NK-92 treated with Interleukin-12 subunit alpha and Interleukin-12 subunit beta, amount 100 ng/mL, for 24 hours (cell line): ENCODE data around the gene ARPP21.

Experiments
- DNase-seq: peaks from one replicate; lab custom pipeline; 2025; lab: John Stamatoyannopoulos, UW

ARPP21 gene

GRCh38 chr3:35737527-35737926 is 98.2 kb downstream of the ARPP21 start:
- no peak for DNase-seq

- no peak for DNase-seq
Measured at GRCh38 chr3:35737934-35738706, 98.8 kb downstream of the ARPP21 start.

GRCh38 chr3:35739181-35739809 is 100.0 kb downstream of the ARPP21 start:
- DNase-seq = no peak

GRCh38 chr3:35739964-35740527 is 100.7 kb downstream of the ARPP21 start:
- DNase-seq = no peak

- DNase-seq = no peak
Measured at GRCh38 chr3:35743218-35743617, 103.9 kb downstream of the ARPP21 start.

- no peak for DNase-seq
Measured at GRCh38 chr3:35744419-35744818, 105.1 kb downstream of the ARPP21 start.

GRCh38 chr3:35745351-35745750 is 106.0 kb downstream of the ARPP21 start:
- no peak for DNase-seq

GRCh38 chr3:35745802-35746484 is 106.6 kb downstream of the ARPP21 start:
- DNase-seq = no peak

- DNase-seq = no peak
Measured at GRCh38 chr3:35746492-35746891, 107.2 kb downstream of the ARPP21 start.

- DNase-seq = no peak
Measured at GRCh38 chr3:35748144-35748543, 108.8 kb downstream of the ARPP21 start.

- no peak for DNase-seq
Measured at GRCh38 chr3:35751207-35751606, 111.9 kb downstream of the ARPP21 start.

GRCh38 chr3:35757991-35758757 is 118.8 kb downstream of the ARPP21 start:
- no peak for DNase-seq

GRCh38 chr3:35760146-35760545 is 120.8 kb downstream of the ARPP21 start:
- no peak for DNase-seq

GRCh38 chr3:35761311-35761710 is 122.0 kb downstream of the ARPP21 start:
- DNase-seq = no peak

- DNase-seq = no peak
Measured at GRCh38 chr3:35772381-35773015, 133.2 kb downstream of the ARPP21 start.

GRCh38 chr3:35773417-35773816 is 134.1 kb downstream of the ARPP21 start:
- no peak for DNase-seq

GRCh38 chr3:35776346-35776745 is 137.0 kb downstream of the ARPP21 start:
- DNase-seq = no peak

GRCh38 chr3:35777065-35777464 is 137.7 kb downstream of the ARPP21 start:
- no peak for DNase-seq

- DNase-seq = no peak
Measured at GRCh38 chr3:35777563-35778554, 138.5 kb downstream of the ARPP21 start.

- DNase-seq = no peak
Measured at GRCh38 chr3:35779611-35780010, 140.3 kb downstream of the ARPP21 start.
